ENCODE data around the gene NTSR1. TPM values are rescaled to one million over a fixed set of nuclear protein-coding genes. Genes with fewer than 3 reads are reported as not detected.

NTSR1 gene
- total RNA-seq, 1 experiment from 2014 or later = 0.02 TPM

- Histone ChIP-seq H3K36me3 (no peaks in the 10 kb centered on the region), H3K4me1 (no peaks in the 10 kb centered on the region), H3K9me3 (replicated peaks) (peaks cover 5% of the 10 kb centered on the region), H3K27ac (no peak overlapping the region), H3K27me3 (peaks cover 28% of the 10 kb centered on the region), H3K4me3 (no peak overlapping the region)
- no peak for DNase-seq
Measured at GRCh38 chr20:62716941-62717310, 8.3 kb downstream of the NTSR1 start.

- H3K4me1 ChIP-seq = peaks cover 2% of the 10 kb centered on the region
- H3K27me3 ChIP-seq = peaks cover 21% of the 10 kb centered on the region
- DNase-seq = no peak
Measured at GRCh38 chr20:62717933-62718332, 9.3 kb downstream of the NTSR1 start.

GRCh38 chr20:62718546-62718945 lies 9.9 kb downstream of the NTSR1 start:
- Histone ChIP-seq H3K4me1 (peaks cover 8% of the 10 kb centered on the region), H3K4me3 (no peak overlapping the region), H3K27ac (no peak overlapping the region), H3K9me3 (replicated peaks) (peaks cover 5% of the 10 kb centered on the region), H3K36me3 (no peaks in the 10 kb centered on the region), H3K27me3 (peaks cover 16% of the 10 kb centered on the region)
- no peak for DNase-seq

More at GRCh38 chr20:62717933-62718332, 9.3 kb downstream of the NTSR1 start:
- Histone ChIP-seq H3K9me3 (replicated peaks) (peaks cover 5% of the 10 kb centered on the region), H3K27ac (no peak overlapping the region), H3K36me3 (no peaks in the 10 kb centered on the region), H3K4me3 (no peak overlapping the region)

- no peak for DNase-seq
- Histone ChIP-seq H3K4me1 (peaks cover 13% of the 10 kb centered on the region), H3K27me3 (peaks cover 18% of the 10 kb centered on the region; the same call in 1 of the 2 replicates), H3K27ac (no peak overlapping the region), H3K9me3 (replicated peaks) (peaks cover 5% of the 10 kb centered on the region), H3K4me3 (no peak overlapping the region), H3K36me3 (no peaks in the 10 kb centered on the region)
Measured at GRCh38 chr20:62719250-62719935, 10.8 kb downstream of the NTSR1 start.

- H3K4me1 ChIP-seq = peaks cover 13% of the 10 kb centered on the region
- peaks cover 5% of the 10 kb centered on the region for H3K9me3 ChIP-seq (replicated peaks)
- DNase-seq = no peak
- no peak overlapping the region for H3K27ac ChIP-seq
- no peak overlapping the region for H3K4me3 ChIP-seq
- no peaks in the 10 kb centered on the region for H3K36me3 ChIP-seq
- peaks cover 25% of the 10 kb centered on the region for H3K27me3 ChIP-seq
Measured at GRCh38 chr20:62721511-62722370, 13.1 kb downstream of the NTSR1 start.

GRCh38 chr20:62722627-62723026 lies 14.0 kb downstream of the NTSR1 start:
- peaks cover 34% of the 10 kb centered on the region for H3K27me3 ChIP-seq
- no peak overlapping the region for H3K4me3 ChIP-seq

GRCh38 chr20:62723351-62723750 lies 14.7 kb downstream of the NTSR1 start:
- Histone ChIP-seq H3K36me3 (no peaks in the 10 kb centered on the region), H3K27me3 (peaks cover 41% of the 10 kb centered on the region), H3K4me3 (no peak overlapping the region), H3K27ac (no peak overlapping the region), H3K9me3 (replicated peaks) (peaks cover 5% of the 10 kb centered on the region), H3K4me1 (peaks cover 13% of the 10 kb centered on the region)
- peak; percentile 80 to 84 for DNase-seq

More at GRCh38 chr20:62722627-62723026, 14.0 kb downstream of the NTSR1 start:
- peaks cover 13% of the 10 kb centered on the region for H3K4me1 ChIP-seq
- peaks cover 5% of the 10 kb centered on the region for H3K9me3 ChIP-seq (replicated peaks)
- no peaks in the 10 kb centered on the region for H3K36me3 ChIP-seq
- DNase-seq = no peak
- no peak overlapping the region for H3K27ac ChIP-seq

- H3K4me1 ChIP-seq = peaks cover 13% of the 10 kb centered on the region
- DNase-seq = no peak
- no peaks in the 10 kb centered on the region for H3K36me3 ChIP-seq
- H3K27ac ChIP-seq = no peak overlapping the region
- no peak overlapping the region for H3K4me3 ChIP-seq
- peaks cover 47% of the 10 kb centered on the region for H3K27me3 ChIP-seq
- H3K9me3 ChIP-seq (replicated peaks) = peaks cover 5% of the 10 kb centered on the region
Measured at GRCh38 chr20:62723768-62724450, 15.3 kb downstream of the NTSR1 start.

- Histone ChIP-seq H3K4me1 (peaks cover 13% of the 10 kb centered on the region), H3K27me3 (peaks cover 51% of the 10 kb centered on the region), H3K27ac (no peak overlapping the region), H3K36me3 (no peaks in the 10 kb centered on the region), H3K9me3 (replicated peaks) (peaks cover 2% of the 10 kb centered on the region), H3K4me3 (no peak overlapping the region)
- no peak for DNase-seq
Measured at GRCh38 chr20:62724692-62725595, 16.3 kb downstream of the NTSR1 start.

GRCh38 chr20:62725596-62726268 lies 17.1 kb downstream of the NTSR1 start:
- Histone ChIP-seq H3K27ac (no peak overlapping the region), H3K4me1 (peaks cover 13% of the 10 kb centered on the region), H3K9me3 (replicated peaks) (peaks cover 2% of the 10 kb centered on the region), H3K36me3 (no peaks in the 10 kb centered on the region), H3K27me3 (peaks cover 59% of the 10 kb centered on the region), H3K4me3 (no peak overlapping the region)
- no peak for DNase-seq

GRCh38 chr20:62726276-62726675 lies 17.6 kb downstream of the NTSR1 start:
- H3K27me3 ChIP-seq = peaks cover 63% of the 10 kb centered on the region
- H3K4me1 ChIP-seq = peaks cover 13% of the 10 kb centered on the region
- H3K9me3 ChIP-seq (replicated peaks) = no peaks in the 10 kb centered on the region
- no peaks in the 10 kb centered on the region for H3K36me3 ChIP-seq
- no peak overlapping the region for H3K4me3 ChIP-seq
- no peak overlapping the region for H3K27ac ChIP-seq
- no peak for DNase-seq

- Histone ChIP-seq H3K4me3 (no peak overlapping the region), H3K36me3 (no peaks in the 10 kb centered on the region), H3K27me3 (peaks cover 63% of the 10 kb centered on the region), H3K4me1 (peaks cover 13% of the 10 kb centered on the region), H3K9me3 (replicated peaks) (no peaks in the 10 kb centered on the region), H3K27ac (no peak overlapping the region)
- no peak for DNase-seq
Measured at GRCh38 chr20:62726716-62727583, 18.3 kb downstream of the NTSR1 start.

GRCh38 chr20:62727584-62728027 lies 19.0 kb downstream of the NTSR1 start:
- H3K9me3 ChIP-seq (replicated peaks) = no peaks in the 10 kb centered on the region
- H3K27me3 ChIP-seq = peaks cover 65% of the 10 kb centered on the region
- H3K4me1 ChIP-seq = peaks cover 13% of the 10 kb centered on the region
- no peak overlapping the region for H3K27ac ChIP-seq
- no peak for DNase-seq
- H3K4me3 ChIP-seq = no peak overlapping the region
- no peaks in the 10 kb centered on the region for H3K36me3 ChIP-seq

Data from SJCRH30 (cell line).